ENCODE data around the gene CPSF2.

CPSF2 gene

DNA sequence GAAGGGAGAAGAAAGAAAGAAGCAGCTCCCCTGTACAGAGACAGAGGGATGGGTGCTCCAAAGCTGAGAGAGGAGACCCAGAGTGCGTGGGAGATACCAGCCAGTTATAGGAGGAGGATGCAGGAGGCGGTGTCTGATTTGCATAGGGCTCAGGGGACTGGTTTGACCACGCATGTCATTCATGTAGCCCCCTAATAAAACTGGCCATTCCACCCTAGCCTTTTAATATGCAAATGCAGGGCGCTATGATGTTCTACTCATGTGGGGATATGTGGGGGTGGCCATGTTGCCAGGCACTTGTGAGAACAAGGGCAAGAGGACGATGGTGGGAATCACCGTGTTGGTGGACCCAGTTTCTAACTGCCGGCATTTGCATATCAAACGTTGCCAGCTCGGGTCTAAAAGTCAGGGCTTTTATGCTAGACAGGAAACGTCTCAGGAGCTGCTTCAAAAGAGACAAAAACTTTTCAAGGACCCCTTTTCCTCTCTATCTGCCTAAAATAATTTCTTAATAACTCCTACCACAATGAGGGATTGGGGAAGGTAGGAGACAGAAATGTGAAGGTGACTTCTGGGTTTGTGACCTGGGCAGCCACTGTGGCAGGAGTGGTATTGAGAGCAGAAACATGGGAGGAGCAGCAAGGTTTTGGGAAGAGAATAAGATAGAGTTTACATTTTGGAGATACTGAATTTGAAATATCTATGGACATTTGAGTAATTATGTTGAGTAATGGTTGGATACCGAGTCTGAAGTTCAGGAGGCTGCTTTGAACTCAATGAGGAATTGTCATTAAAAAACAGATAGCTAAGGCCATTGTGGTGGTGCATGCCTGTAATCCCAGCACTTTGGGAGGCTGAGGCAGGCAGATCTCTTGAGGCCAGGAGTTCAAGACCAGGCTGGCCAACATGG, 13.2 kb upstream of the CPSF2 start:
- TF ChIP-seq YY1 (IDR thresholded peaks at IDR 0.05; ENCODE audit: low read depth): 0 out of 2 replicates have a peak, but pooled peaks have one; percentile 37
- TF ChIP-seq EGR1 (IDR thresholded peaks at IDR 0.05): 0 out of 2 replicates have a peak, but pooled peaks have one; percentile 19
- TF ChIP-seq CEBPB (IDR thresholded peaks at IDR 0.05): no peak
- no peak for TF ChIP-seq TEAD4 (IDR thresholded peaks at IDR 0.05)

DNA sequence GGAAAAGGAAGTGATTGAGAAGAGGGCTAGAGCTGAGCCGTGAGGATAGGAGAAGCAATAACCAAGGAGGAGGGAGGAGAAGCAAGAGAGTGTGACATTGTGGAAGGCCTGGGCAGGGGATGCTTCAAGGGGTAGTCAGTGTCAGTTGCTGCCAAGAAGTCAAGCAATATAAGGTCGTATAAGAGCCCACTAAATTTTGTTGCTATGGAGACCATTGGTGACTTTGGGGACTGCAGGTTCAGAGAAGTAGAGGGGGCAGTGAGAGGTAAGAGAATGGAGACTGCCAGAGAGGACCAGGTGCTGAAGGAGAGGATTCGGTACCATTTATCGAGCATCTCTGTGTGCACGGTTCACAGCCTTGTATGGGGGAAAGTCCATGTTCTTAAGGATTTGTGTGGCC, 12.3 kb upstream of the CPSF2 start:
- TF ChIP-seq, protein P1, sequence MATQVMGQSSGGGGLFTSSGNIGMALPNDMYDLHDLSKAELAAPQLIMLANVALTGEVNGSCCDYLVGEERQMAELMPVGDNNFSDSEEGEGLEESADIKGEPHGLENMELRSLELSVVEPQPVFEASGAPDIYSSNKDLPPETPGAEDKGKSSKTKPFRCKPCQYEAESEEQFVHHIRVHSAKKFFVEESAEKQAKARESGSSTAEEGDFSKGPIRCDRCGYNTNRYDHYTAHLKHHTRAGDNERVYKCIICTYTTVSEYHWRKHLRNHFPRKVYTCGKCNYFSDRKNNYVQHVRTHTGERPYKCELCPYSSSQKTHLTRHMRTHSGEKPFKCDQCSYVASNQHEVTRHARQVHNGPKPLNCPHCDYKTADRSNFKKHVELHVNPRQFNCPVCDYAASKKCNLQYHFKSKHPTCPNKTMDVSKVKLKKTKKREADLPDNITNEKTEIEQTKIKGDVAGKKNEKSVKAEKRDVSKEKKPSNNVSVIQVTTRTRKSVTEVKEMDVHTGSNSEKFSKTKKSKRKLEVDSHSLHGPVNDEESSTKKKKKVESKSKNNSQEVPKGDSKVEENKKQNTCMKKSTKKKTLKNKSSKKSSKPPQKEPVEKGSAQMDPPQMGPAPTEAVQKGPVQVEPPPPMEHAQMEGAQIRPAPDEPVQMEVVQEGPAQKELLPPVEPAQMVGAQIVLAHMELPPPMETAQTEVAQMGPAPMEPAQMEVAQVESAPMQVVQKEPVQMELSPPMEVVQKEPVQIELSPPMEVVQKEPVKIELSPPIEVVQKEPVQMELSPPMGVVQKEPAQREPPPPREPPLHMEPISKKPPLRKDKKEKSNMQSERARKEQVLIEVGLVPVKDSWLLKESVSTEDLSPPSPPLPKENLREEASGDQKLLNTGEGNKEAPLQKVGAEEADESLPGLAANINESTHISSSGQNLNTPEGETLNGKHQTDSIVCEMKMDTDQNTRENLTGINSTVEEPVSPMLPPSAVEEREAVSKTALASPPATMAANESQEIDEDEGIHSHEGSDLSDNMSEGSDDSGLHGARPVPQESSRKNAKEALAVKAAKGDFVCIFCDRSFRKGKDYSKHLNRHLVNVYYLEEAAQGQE (IDR thresholded peaks at IDR 0.05; ENCODE audit: low read depth): no peak
- TF ChIP-seq CEBPB (IDR thresholded peaks at IDR 0.05) (no peak), FOXM1 (IDR thresholded peaks at IDR 0.05; ENCODE audit: borderline replicate concordance, low read depth) (no peak), TEAD4 (IDR thresholded peaks at IDR 0.05) (no peak), ZBTB7A (IDR thresholded peaks at IDR 0.05; ENCODE audit: low read depth) (no peak), CREB1 (IDR thresholded peaks at IDR 0.05; ENCODE audit: low read depth) (no peak), EGR1 (IDR thresholded peaks at IDR 0.05) (no peak), YY1 (IDR thresholded peaks at IDR 0.05; ENCODE audit: low read depth) (no peak), RAD21 (IDR thresholded peaks at IDR 0.05; ENCODE audit: low read depth) (no peak), EP300 (IDR thresholded peaks at IDR 0.05; ENCODE audit: borderline replicate concordance) (no peak), TAF1 (IDR thresholded peaks at IDR 0.05; ENCODE audit: low read depth) (no peak), TCF12 (IDR thresholded peaks at IDR 0.05; ENCODE audit: low read depth) (no peak), NFIC (IDR thresholded peaks at IDR 0.05) (no peak)
- TF ChIP-seq, protein P2, sequence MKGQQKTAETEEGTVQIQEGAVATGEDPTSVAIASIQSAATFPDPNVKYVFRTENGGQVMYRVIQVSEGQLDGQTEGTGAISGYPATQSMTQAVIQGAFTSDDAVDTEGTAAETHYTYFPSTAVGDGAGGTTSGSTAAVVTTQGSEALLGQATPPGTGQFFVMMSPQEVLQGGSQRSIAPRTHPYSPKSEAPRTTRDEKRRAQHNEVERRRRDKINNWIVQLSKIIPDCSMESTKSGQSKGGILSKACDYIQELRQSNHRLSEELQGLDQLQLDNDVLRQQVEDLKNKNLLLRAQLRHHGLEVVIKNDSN (IDR thresholded peaks at IDR 0.05): no peak
- TF ChIP-seq, protein P3, sequence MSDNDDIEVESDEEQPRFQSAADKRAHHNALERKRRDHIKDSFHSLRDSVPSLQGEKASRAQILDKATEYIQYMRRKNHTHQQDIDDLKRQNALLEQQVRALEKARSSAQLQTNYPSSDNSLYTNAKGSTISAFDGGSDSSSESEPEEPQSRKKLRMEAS (IDR thresholded peaks at IDR 0.05): no peak

DNA sequence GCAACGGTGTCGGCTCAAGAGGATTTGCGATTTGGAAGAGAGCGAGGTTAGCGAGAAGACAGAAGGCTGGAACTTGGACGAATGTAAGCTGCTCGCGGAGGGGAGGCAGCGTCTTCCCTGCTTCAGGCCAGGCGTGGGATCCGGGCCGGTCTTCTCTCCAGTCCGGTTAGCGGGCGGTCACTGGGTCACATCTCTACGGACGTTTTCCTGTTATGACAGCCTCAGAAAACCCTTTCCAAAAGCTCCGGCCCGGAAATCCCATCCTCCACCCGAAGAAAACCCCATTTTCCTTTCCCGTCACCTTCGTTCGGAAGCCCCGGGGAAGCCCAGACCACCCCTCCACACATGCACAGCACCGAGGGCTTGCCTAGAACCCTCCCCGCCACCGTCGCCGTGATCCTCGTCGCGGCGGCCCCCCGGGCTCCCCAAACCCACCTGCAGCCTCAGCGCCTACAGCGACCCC, 531 bp upstream of the CPSF2 start:
- TF ChIP-seq ZBTB7A (IDR thresholded peaks at IDR 0.05; ENCODE audit: low read depth) (0 out of 2 replicates have a peak, but pooled peaks have one; percentile 65), YY1 (IDR thresholded peaks at IDR 0.05; ENCODE audit: low read depth) (no peak)

DNA sequence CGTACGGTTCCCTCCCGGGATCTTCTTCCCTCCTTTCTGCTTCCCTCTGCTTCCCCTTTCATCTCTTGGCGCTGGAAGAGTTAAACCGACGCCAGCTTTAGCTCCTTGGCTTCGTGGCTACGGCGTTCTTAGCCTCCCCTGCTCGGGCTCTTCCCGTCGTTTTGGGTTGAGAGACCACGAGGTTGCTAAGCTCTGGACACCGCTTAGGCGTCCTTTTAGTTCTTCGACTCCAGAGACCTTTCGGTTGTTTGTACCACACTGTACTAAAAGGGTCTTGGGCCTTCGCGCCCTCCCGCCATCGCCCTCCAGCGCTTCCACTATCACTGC, 545 bp downstream of the CPSF2 start:
- TF ChIP-seq EP300 (IDR thresholded peaks at IDR 0.05; ENCODE audit: borderline replicate concordance) (no peak), NFIC (IDR thresholded peaks at IDR 0.05) (no peak), RAD21 (IDR thresholded peaks at IDR 0.05; ENCODE audit: low read depth) (no peak)
- TF ChIP-seq, protein P2 (IDR thresholded peaks at IDR 0.05): no peak

DNA sequence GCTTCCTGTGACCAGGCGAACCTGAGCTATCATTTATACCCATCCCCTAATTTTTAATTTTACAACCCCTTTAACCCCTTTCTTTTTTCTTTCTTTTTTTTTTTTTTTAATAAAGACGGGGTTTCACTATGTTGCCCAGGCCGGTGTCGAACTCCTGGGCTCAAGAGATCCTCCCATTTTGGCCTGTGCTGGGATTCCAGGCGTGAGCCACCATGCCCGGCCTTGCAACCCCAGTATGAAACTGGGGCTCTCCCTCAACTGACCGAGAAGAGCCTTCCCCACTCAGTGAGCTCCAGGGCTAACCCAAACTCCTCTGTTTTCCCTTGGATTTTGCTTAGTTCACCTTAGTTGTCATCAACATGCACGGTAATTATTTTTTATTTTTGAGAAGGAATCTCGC, 992 bp downstream of the CPSF2 start:
- TF ChIP-seq CEBPB (IDR thresholded peaks at IDR 0.05) (no peak), EP300 (IDR thresholded peaks at IDR 0.05; ENCODE audit: borderline replicate concordance) (no peak), RAD21 (IDR thresholded peaks at IDR 0.05; ENCODE audit: low read depth) (no peak), TCF12 (IDR thresholded peaks at IDR 0.05; ENCODE audit: low read depth) (no peak)
- TF ChIP-seq, protein P3 (IDR thresholded peaks at IDR 0.05): no peak

DNA sequence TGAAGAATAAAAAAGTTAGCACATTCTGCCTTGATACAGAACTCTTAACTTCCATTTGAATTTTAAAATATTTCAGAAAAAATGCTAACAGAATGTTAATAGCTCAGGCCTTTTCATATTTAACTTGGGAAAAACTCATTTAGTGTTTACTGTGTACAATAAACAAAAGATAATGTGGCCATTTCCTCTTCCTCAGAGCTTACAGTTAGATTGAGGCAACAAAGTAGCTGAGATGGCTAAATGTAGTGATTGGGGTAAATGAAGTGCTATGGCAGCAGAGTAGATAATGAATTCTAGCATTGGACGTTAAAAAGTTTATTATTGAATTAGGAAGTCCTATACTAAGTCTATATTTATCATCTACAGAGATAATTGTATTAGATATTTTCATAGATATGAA, 12.7 kb downstream of the CPSF2 start:
- TF ChIP-seq CEBPB (IDR thresholded peaks at IDR 0.05): no peak
- TF ChIP-seq TCF12 (IDR thresholded peaks at IDR 0.05; ENCODE audit: low read depth): no peak
- TF ChIP-seq RAD21 (IDR thresholded peaks at IDR 0.05; ENCODE audit: low read depth): no peak
- TF ChIP-seq, protein P2 (IDR thresholded peaks at IDR 0.05): no peak
- no peak for TF ChIP-seq TEAD4 (IDR thresholded peaks at IDR 0.05)
- no peak for TF ChIP-seq CREB1 (IDR thresholded peaks at IDR 0.05; ENCODE audit: low read depth)

DNA sequence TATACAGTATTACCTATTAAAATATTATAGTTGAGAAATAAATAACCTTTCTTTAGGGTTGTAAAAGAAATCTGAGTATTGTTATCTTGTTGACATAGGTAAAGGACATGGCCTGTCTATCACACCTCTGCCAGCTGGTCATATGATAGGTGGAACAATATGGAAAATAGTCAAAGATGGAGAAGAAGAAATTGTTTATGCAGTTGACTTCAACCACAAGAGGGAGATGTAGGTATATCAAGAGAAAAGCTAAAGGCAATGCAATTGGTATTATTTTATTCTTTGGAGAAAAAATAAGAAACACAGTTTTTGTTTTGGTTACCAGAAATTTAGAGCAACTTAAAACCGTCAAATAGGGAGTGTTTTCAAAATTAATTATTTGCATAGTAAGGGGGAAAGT, 13.5 kb downstream of the CPSF2 start:
- TF ChIP-seq TCF12 (IDR thresholded peaks at IDR 0.05; ENCODE audit: low read depth): no peak
- peak; percentile 35; the same call in 1 of the 2 replicates for TF ChIP-seq RAD21 (IDR thresholded peaks at IDR 0.05; ENCODE audit: low read depth)

DNA sequence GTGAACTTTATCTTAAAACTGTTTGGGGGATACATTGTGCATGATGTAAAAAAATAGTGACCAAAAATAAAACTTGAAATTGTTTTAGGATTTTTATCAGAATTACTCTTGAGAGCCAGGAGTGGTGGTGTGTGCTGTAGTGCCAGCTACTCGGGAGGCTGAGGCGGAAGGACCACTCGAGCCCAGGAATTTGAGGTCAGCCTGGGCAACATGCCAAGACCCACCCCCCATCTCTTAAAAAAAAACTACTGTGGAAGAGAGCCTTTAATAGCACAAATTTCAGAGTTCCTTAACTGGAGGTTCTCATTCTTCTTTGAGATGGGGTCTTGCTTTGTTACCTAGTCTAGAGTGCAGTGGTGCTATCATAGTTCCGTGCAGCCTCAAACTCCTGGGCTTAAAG, 21.5 kb downstream of the CPSF2 start:
- TF ChIP-seq EGR1 (IDR thresholded peaks at IDR 0.05) (no peak), NFIC (IDR thresholded peaks at IDR 0.05) (peak; percentile 53)
